ENCODE results near the gene ACSL5. TPM values are rescaled to one million over a fixed set of nuclear protein-coding genes. Genes with fewer than 3 reads are reported as not detected.
A peak's percentile ranks its signal among the peaks of the same experiment; 100 is the strongest.

The ACSL5 gene
- polyA plus RNA-seq, 5 donors = 13.1 to 14.6 (median 13.9) TPM

DNA sequence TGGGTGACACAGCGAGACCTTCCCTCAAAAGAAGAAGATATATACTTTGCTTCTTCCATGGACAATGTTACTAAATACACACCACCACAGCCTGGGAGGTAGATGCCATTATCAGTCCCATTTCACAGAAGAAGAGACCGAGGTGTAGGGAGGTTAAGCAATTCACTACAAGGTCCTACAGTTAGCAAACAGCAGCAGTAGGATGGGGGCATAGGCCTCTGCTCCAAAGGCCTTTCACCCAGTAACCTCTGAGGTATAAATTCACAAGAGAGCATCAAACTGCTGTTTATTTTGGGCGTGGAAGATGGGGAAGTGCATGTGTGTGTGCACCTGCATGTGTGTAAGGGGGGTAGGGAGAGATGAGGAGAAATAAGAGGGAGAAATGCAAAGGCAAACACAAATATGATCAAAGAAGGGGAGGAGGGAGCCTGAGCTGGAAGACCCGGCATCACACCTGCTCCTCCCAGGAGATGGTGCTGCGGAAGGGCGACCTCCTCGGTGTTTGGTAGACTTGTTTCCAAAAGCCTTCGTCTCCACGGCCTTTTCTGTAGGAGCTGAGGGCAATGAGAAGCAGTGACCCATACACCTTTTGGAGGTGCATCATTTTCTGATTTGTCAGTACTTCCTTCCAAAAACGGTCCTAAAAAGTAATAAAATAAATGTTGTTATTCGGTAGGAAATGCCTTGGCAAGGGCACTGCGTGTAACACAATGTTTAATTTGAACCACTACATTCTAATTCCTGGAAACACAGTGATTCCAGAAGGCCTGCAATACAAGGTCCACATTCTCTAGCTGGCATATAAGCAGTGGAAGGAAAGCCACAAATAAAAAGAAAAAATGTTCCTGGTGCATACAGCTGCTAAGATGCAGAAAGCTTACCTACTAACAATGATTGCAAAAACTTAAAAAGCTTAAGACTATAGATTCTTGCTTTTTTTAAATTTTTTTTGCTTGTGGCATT, 25.9 kb upstream of the ACSL5 start:
- DNase-seq = no peak

DNA sequence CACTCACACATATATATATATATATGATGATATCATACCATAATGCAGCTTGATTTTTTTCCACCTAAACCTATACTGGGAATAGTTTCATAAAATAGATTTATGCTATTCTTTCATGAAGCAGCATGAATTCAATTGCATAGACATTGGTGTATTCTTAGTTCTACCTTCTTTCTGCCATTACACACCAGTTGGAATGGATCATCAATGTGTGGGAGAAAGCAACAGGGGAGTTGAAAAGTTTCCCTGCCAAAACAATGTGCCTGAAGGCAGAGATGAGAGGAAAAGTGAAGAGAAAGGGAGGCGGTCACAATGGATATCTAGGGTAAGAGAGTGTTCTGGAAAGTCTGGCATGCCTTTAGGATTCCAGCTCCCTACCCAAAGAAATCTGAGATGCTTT, 25.2 kb upstream of the ACSL5 start:
- DNase-seq = no peak

DNA sequence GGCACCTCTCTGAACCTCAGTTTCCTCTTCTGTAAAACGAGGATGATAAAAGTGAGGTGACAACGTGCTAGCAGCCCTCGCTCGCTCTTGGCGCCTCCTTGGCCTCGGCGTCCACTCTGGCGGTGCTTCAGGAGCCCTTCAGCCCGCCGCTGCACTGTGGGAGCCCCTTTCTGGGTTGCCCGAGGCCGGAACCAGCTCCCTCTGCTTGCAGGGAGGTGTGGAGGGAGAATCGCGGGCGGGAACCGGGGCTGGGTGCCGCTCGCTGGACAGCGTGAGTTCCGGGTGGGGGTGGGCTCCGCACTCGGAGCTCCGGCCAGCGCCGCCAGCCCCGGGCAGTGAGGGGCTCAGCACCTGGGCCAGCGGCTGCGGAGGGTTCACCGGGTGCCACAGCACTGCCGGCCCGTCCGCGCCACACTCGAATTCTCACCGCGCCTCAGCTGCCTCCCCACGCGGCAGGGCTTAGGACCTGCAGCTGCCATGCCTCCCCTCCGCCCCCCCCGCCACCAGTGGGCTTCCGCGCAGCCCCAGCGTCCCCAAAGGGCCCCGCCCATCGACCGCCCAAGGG, 24.3 kb upstream of the ACSL5 start:
- DNase-seq = no peak

DNA sequence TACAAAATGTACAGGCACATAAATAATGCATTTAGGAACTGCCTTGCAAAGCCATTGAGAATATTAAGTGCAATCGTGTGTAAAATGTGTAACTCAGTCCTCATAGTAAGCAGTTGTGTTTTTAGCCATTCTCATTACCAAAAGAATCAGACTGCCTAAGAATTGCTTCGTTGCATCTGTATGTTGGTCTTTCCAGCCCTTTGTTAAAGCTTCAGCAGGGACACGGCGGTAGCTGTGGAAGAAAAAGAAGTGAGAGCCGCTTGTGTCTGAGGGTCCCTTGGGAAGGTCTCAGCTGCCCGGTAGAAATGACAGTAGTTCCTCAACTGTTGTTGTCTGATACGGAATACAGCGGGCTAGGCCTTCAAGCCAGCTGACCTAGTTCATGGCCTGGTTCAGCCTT, 22.8 kb upstream of the ACSL5 start:
- DNase-seq = no peak

DNA sequence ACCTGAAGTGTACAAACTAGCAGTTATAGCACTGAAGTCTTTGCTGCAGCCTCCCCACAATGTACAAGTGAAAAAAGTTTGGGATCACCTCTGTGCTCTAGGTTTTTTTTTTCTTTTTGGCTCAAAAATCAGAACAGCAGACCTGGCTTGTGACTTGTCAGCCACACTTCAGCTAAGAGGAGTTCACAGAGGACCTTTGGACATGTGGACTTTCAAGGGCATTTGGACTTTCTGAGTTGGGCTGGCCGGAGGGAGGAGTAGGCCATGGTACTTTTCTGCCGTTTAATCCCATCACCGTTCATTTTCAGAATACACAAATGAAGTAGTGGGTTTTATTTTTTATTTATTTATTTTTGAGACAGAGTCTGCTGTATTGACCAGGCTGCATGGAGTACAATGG, 21.9 kb upstream of the ACSL5 start:
- no peak for DNase-seq

DNA sequence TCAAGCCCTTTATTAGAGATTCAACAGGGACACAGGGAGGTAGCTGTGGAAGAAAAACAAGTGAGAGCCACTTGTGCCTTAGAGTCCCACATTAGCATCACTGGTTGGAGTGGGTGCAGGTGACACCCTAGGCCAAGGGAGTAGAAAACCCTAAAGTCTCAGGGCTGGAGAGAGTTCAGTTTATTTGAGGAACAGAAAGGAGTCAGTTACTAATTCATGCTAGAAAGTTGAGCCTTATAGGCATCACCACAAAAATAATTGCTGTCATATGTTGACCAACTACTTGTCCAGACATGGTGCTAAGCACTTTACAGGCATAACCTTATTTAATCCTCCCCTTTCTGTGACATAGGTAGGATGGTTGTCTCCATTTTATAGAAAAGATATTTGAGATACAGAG, 20.9 kb upstream of the ACSL5 start:
- DNase-seq = no peak

DNA sequence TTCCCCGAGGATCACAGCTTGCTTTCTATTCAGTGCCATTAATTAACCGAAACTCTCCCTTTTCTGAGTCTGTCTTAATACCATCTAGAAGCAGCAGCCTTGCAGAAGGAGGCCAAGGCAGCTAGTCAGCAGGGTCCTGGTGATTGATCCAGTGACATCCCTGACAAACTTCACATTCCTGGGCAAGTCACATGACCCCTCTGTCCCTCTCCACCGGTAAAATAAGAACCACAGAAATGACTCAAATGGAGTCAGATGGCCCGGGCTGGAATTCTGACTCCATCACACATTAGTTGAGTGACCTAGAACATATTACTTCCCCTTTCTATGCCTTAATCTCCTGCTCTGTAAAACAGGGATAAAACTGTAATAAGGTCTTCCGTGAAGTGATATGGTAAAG, 17.2 kb upstream of the ACSL5 start:
- no peak for DNase-seq

DNA sequence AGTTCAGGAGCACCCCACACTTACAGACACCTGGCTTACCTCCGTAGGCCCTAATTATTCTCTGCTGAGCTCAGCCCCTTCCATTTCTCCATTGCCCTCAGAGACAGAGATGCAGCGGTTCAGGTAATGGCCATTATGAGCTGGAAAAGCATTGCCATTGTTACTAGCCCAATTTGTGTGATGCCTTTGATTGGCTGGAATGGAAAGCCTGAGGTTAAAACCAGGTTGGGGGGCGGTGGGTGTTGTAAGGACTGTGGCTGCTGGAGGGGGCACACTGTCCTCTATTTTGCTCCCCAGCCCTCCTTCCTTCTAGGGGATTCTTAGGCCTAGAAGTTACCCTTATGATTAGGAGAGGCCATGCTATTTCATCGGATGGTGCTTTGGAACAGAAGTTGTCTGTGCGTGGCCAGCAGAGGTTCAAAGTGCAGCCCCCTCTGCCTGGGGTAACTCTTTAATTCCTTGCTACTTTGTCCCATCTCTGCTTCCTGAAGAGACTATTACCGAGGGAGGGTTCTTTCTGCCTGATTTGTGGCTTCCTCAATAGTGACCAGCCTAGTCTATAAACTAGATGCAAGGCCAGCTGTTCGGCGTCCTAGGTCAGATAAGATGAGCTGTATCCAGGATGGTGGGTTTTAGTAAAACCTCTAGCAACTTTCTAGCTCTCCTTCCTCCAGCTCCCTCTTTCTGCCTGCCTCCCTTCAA, 14.2 kb upstream of the ACSL5 start:
- DNase-seq = no peak

DNA sequence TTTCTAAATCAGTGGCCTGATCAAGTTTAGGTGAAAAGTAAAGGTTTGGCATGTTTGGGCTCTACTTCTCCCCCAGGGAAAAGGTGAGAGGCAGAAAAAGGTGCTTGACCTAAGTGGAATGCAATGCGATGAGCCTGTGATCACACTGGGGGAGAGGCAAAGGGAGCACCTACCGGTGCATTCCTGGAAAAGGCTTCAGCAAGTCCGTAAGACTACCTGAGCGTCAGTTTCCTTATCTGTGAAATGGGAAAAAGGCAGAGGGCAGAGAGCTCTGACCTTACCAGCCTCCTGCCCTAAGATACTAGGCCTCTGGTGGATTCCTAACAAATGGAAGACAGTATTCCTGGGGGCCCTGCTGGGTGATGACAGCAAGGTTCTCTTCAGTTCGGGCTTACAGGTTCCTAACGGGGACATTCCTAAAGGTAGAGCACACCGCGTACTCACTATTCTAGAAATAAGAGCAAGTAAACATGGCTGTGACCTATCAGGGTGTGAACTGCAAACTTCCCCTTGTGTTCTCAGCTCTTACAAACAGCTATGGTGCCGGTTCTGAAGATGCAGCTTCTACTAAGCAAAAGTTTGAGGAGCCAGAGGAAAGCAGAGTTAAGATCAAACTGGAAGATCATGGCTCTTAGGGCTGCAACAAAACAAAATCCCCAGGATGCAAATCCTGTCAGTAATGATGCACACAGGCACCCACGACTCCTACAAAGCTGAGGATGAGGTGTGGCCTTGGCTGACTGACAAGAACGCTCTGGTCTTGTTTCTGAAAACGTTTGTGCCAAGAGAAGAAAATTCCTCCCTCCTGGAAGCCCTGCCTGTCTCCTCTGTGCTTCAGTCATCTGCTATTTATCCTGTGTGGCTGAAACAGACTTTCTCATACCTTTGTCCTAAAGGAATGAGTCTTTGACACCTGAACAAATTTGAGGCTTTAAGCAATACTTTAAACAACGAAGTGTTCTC, 13.3 kb upstream of the ACSL5 start:
- no peak for DNase-seq

DNA sequence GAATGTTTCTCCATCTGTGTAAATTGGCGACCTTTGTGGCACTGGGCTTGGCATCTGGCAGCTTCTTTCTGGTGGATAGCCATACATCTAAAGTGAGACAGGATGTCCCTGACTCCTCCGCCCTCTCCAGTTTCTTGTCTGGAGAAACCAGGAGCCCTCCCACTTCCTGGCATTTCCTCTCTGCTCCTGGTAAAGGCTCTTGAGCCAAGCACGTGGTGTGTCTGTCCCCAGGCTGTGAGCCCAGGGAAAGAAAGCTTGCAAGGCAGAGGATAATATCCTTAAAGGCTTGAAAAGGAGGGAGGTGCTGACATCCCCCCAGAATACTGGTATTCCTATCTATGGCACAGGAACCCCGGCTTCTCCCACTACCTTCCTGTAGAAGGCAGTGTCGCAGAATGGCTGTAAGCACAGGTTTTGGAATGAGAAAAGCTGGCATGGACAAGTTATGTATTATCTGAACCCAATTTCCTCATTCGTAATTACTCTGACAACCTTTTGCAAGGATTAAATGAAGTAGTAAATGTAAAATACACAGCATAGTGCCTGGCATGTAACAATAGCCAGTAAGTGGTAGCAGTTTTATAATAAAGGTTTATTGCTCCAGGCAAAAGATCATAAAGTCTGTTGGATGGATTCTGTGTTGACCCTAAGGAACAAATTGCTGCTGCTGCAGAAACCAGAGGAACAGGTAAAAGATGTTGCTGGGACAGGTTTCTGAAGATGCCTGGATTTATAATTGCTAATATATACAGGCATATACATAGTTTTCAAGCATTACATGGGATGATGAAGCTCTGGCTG, 11.8 kb upstream of the ACSL5 start:
- peak in 1 of 2 donors; percentile 10 for DNase-seq

DNA sequence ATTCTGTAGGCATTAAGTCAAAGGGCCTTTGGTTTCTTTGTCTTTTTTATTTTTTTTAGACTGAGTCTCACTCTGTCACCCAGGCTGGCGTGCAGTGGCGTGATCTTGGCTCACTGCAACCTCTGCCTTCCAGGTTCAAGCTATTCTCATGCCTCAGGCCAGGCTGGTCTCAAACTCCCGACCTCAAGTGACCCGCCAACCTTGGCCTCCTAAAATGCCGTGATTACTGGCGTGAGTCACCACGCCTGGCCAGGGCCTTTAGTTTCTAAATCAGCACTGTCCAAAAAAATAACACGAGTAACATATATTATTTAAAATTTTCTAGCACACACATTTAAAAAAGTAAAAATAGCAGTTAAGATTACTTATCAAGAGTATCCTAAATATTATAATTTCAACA, 11.1 kb upstream of the ACSL5 start:
- DNase-seq = no peak

DNA sequence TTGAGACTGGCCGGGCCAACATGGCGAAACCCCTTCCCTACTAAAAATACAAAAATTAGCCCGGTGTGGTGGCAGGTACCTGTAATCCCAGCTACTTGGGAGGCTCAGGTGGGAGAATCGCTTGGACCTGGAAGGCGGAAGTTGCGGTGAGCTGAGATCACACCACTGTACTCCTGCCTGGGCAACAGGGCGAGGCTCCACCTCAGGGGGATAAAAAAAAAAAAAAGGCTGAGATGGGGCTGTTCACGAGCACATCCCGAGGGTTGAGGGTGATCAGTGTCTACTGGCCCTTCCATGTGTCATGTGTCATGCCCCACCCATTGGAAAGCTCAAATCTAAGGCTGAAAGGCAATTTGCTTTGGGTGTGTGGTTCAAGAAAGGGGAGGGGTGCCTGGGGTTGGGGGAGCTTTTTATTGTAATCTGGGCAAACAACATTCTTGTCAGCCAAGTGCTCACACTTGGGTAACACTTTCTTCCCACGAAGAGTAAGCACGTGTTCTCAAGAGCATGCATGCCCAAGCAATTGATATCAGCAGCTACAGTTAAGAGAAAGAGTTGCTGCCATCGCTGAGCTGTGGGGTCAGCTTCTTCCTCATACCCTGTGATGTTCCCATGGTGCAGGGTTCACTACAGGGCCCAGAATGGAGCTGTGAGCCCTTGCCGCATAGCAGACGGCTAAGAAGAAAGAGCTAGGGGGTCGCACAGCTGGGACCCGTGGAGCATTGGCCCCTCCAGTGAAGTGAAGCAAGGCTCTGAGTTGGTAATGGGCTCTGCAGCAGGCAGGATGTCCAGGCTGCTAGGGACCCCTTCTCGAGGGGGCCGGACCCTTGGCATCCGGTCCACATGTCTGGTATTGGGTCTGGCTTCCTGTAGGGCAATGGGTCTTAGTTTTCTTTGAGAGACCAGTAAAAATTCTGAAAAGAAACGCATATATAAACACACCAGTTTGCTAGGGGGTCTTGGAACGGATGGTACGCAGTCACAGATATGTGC, 9.9 kb upstream of the ACSL5 start:
- peak in 1 of 2 donors; percentile 24 for DNase-seq

DNA sequence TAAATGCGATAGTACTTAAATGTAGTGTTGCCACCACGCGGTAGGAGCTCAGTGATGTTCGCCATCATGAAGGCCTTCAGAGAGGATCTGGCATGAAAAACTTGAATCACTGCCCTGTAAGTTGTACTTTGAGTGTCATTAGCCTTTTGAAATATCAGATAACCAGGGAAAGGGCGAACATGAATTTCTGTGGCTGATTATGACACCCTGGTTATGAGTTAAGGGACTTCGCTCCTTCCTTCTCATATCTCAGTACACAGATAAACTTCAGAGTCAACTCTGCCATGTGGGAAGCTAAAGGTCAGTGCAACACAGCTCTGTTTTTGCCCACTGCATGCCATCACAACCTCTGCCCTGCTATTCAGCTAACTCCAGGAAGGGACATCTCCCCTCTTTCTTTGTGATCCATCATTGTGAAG, 8.9 kb upstream of the ACSL5 start:
- DNase-seq = no peak

DNA sequence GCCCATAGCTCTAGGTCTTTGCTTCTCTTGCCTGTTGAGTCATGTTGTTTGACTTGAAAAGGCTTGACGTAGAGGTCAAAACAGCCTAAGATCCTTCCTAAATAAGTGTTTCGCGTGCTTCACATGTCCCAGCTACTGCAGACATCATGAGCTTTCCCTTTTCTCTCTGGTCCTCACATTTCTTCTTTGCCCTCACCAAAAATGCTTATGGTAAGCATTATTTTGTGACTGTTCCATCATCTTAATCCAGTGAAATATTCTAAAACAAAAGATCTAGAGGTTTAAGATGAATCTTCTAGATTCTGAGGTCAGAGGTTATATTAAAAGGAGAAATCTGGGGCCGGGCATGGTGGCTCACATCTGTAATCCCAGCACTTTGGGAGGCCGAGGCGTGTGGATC, 8.5 kb upstream of the ACSL5 start:
- DNase-seq = no peak

DNA sequence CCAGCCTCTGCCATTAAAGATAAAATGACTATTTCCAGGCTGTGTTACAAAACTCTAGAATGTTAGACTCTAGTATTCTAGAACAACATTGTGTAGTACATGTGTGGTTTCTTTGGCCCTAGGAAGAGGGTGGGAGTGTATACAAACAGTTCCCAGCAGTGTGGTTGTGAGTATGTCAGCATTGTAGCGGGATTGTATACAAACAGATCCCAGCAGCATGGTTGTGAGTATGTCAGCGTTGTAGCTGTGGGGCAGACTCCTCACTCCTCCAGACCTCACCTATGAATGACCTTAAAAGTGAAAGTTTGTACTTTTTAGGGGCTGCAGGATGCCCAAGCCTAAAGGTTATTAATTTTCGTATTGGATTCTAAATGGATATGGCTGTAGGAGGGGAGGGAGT, 6.9 kb upstream of the ACSL5 start:
- DNase-seq = no peak

DNA sequence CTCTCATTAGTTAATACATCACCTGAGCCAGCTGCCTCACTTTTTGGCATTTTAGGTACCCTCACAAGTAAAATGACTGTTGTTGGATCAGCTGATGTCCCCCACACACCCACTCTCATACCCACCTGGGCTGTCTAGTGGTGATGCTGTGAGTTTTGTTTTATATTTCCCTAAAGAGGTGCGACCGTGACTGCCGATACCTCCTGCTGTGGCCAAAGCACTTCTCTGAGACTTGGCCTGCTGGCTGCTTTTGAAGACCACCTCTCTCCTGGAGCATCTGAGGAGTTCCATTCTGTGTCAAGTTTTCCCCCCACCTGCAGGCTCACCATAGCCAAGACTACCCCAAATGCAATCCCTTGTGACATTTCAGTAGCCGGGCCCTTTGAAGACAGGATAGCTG, 6.4 kb upstream of the ACSL5 start:
- DNase-seq = no peak

DNA sequence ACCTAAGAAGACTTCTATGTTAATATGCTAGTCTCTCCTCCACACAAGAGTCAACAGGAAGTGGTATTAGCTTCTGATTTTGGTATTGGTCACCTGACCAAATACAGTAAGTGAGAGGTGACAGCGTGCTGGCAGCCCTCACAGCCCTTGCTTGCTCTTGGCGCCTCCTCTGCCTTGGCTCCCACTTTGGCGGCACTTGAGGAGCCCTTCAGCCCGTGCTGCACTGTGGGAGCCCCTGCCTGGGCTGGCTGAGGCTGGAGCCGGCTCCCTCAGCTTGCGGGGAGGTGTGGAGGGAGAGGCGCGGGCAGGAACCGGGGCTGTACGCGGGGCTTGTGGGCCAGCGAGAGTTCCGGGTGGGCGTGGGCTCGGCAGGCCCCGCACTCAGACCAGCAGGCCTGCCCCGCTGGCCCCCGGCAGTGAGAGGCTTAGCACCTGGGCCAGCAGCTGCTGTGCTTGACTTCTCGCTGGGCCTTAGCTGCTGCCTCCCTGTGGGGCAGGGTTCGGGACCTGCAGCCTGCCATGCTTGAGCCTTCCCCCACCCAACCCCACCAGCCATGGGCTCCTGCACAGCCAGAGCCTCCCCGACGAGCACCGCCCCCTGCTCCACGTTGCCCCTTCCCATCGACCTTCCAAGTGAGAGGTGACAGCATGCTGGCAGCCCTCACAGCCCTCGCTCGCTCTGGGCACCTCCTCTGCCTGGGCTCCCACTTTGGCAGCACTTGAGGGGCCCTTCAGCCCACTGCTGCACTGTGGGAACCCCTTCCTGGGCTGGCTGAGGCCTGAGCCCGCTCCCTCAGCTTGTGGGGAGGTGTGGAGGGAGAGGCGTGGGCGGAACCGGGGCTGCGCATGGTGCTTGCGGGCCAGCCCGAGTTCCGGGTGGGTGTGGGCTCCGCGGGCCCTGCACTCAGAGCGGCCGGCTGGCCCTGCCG, 4.2 kb upstream of the ACSL5 start:
- no peak for DNase-seq

DNA sequence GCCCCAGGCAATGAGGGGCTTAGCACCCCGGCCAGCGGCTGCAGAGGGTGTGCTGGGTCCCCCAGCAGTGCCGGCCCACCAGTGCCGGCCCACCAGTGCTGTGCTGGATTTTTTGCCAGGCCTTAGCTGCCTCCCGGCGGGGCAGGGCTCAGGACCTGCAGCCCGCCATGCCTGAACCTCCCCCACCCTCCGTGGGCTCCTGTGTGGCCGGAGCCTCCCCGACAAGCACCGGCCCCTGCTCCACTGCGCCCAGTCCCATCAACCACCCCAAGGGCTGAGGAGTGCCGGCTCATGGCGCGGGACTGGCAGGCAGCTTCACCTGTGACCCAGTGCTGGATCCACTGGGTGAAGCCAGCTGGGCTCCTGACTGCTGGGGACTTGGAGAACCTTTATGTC, 3.5 kb upstream of the ACSL5 start:
- no peak for DNase-seq
